ENCODE data around the gene FFAR1.

DNA sequence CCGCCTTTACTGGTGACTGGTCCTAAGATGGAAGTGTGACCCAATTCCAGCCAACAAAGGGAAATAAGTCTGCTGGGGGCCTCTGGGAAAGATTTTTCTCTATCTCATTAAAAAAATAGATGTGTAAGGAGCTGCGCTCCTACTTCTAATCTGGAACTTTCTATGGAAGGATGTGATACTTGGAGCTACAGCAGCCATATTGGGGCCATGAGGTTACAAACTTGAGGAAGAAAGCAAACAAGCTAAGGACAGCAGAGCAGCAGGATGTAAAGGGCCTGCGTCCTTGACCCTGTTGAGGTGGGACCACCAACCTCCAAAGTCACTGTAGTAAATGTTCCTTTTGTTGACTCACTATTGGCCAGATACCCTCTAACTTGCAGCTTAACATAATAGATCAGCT is 30.7 kb downstream of the FFAR1 start:
- TF ChIP-seq, protein P1, sequence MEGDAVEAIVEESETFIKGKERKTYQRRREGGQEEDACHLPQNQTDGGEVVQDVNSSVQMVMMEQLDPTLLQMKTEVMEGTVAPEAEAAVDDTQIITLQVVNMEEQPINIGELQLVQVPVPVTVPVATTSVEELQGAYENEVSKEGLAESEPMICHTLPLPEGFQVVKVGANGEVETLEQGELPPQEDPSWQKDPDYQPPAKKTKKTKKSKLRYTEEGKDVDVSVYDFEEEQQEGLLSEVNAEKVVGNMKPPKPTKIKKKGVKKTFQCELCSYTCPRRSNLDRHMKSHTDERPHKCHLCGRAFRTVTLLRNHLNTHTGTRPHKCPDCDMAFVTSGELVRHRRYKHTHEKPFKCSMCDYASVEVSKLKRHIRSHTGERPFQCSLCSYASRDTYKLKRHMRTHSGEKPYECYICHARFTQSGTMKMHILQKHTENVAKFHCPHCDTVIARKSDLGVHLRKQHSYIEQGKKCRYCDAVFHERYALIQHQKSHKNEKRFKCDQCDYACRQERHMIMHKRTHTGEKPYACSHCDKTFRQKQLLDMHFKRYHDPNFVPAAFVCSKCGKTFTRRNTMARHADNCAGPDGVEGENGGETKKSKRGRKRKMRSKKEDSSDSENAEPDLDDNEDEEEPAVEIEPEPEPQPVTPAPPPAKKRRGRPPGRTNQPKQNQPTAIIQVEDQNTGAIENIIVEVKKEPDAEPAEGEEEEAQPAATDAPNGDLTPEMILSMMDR (IDR thresholded peaks at IDR 0.05; ENCODE audit: borderline replicate concordance, extremely low read depth, low read length, poor library complexity, severe bottlenecking): no peak
- no peak for TF ChIP-seq EZH2 (IDR thresholded peaks at IDR 0.05; ENCODE audit: borderline replicate concordance, low read depth, low read length, severe bottlenecking)

Measured in DND-41 (cell line).